ENCODE measurements around the gene RPS29.

Gene RPS29

DNA sequence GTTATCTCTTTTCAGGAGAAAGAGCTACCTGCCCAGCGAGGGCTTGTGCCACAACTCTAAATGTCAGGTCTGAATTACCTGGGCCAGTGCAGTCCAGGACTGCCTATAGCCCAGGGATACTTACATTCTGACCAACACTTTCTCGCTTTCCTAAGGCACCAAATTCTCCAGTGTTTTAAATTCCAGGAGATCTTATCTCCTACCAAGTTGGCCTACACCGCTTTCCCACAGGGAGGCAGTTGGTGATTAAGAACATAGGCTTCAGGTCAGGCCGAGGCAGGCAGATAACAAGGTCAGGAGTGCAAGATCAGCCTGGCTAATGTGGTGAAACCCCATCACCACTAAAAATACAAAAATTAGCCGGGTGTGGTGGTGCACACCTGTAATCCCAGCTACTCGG is 41.1 kb downstream of the RPS29 start:
- H4K20me1 ChIP-seq (ENCODE audit: insufficient read depth, low read length), result no peaks in the 10 kb centered on the region
- H3K4me3 ChIP-seq (ENCODE audit: low read depth, low read length, poor library complexity, severe bottlenecking), result no peak overlapping the region
- no peaks in the 10 kb centered on the region for H3K4me1 ChIP-seq (ENCODE audit: insufficient read depth, low read length, severe bottlenecking)
- H3K27me3 ChIP-seq (ENCODE audit: insufficient read depth, low read length), result no peaks in the 10 kb centered on the region
- no peaks in the 10 kb centered on the region for H3F3A ChIP-seq (ENCODE audit: insufficient read depth, low read length)
- H3K79me2 ChIP-seq (ENCODE audit: insufficient read depth, low read length), result no peaks in the 10 kb centered on the region
- H3K27ac ChIP-seq (ENCODE audit: low read depth, low read length, poor library complexity, severe bottlenecking), result no peak overlapping the region
- TF ChIP-seq EZH2 (IDR thresholded peaks at IDR 0.05; ENCODE audit: borderline replicate concordance, low read length), result no peak
- TF ChIP-seq, protein P1, sequence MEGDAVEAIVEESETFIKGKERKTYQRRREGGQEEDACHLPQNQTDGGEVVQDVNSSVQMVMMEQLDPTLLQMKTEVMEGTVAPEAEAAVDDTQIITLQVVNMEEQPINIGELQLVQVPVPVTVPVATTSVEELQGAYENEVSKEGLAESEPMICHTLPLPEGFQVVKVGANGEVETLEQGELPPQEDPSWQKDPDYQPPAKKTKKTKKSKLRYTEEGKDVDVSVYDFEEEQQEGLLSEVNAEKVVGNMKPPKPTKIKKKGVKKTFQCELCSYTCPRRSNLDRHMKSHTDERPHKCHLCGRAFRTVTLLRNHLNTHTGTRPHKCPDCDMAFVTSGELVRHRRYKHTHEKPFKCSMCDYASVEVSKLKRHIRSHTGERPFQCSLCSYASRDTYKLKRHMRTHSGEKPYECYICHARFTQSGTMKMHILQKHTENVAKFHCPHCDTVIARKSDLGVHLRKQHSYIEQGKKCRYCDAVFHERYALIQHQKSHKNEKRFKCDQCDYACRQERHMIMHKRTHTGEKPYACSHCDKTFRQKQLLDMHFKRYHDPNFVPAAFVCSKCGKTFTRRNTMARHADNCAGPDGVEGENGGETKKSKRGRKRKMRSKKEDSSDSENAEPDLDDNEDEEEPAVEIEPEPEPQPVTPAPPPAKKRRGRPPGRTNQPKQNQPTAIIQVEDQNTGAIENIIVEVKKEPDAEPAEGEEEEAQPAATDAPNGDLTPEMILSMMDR (IDR thresholded peaks at IDR 0.05; ENCODE audit: low read length), result no peak
- H3K4me2 ChIP-seq (ENCODE audit: low read length), result no peak overlapping the region
- no peaks in the 10 kb centered on the region for H3K36me3 ChIP-seq (ENCODE audit: insufficient read depth, low read length)
- H2AFZ ChIP-seq (ENCODE audit: low read length), result no peak overlapping the region
- peaks cover 4% of the 10 kb centered on the region; the same call in 1 of the 2 replicates for H3K9me3 ChIP-seq (ENCODE audit: low read length)
- no peak overlapping the region for H3K9ac ChIP-seq (ENCODE audit: low read length)
- H3K9me2 ChIP-seq (ENCODE audit: low read depth, low read length), result no peaks in the 10 kb centered on the region

DNA sequence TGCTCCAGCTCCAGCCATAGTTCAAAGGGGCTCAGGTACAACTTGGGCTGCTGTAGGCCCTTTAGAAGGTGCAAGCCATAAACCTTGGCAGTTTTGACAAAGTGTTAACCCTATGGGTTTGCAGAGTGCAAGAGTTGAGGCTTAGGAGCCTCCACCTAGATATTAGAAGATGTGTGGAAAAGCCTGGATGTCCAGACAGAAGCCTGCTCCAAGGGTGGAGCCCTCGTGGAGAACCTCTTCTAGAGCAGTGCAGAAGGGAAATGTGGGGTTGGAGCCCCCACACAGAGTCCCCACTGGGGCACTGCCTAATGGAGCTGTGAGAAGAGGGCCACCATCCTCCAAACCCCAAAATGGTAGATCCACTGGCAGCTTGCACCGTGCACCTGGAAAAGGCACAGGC is 45.1 kb downstream of the RPS29 start:
- TF ChIP-seq, protein P1 (IDR thresholded peaks at IDR 0.05; ENCODE audit: low read length), result no peak
- no peak for TF ChIP-seq EZH2 (IDR thresholded peaks at IDR 0.05; ENCODE audit: borderline replicate concordance, low read length)
- Histone ChIP-seq H3K4me3 (ENCODE audit: low read depth, low read length, poor library complexity, severe bottlenecking) (no peak overlapping the region), H3K9me2 (ENCODE audit: low read depth, low read length) (no peaks in the 10 kb centered on the region), H3K27ac (ENCODE audit: low read depth, low read length, poor library complexity, severe bottlenecking) (no peak overlapping the region), H4K20me1 (ENCODE audit: insufficient read depth, low read length) (no peaks in the 10 kb centered on the region), H3K9me3 (ENCODE audit: low read length) (peaks cover 4% of the 10 kb centered on the region; the same call in 1 of the 2 replicates), H3K79me2 (ENCODE audit: insufficient read depth, low read length) (no peaks in the 10 kb centered on the region), H3K27me3 (ENCODE audit: insufficient read depth, low read length) (no peaks in the 10 kb centered on the region), H3F3A (ENCODE audit: insufficient read depth, low read length) (no peaks in the 10 kb centered on the region), H3K4me1 (ENCODE audit: insufficient read depth, low read length, severe bottlenecking) (no peaks in the 10 kb centered on the region), H3K9ac (ENCODE audit: low read length) (no peak overlapping the region), H3K4me2 (ENCODE audit: low read length) (no peak overlapping the region), H3K36me3 (ENCODE audit: insufficient read depth, low read length) (no peaks in the 10 kb centered on the region), H2AFZ (ENCODE audit: low read length) (no peak overlapping the region)

- TF ChIP-seq, protein P1 (IDR thresholded peaks at IDR 0.05; ENCODE audit: low read length), result no peak
- no peak for TF ChIP-seq EZH2 (IDR thresholded peaks at IDR 0.05; ENCODE audit: borderline replicate concordance, low read length)
- no peaks in the 10 kb centered on the region for H3K36me3 ChIP-seq (ENCODE audit: insufficient read depth, low read length)
These were observed 47.3 kb downstream of the RPS29 start for GRCh38 chr14:49538852-49539251.

More at GRCh38 chr14:49538852-49539251, 47.3 kb downstream of the RPS29 start:
- Histone ChIP-seq H3K4me1 (ENCODE audit: insufficient read depth, low read length, severe bottlenecking) (no peaks in the 10 kb centered on the region), H3K27me3 (ENCODE audit: insufficient read depth, low read length) (no peaks in the 10 kb centered on the region), H3K4me3 (ENCODE audit: low read depth, low read length, poor library complexity, severe bottlenecking) (no peak overlapping the region), H2AFZ (ENCODE audit: low read length) (no peak overlapping the region), H3K79me2 (ENCODE audit: insufficient read depth, low read length) (no peaks in the 10 kb centered on the region), H3K9ac (ENCODE audit: low read length) (no peak overlapping the region), H3K4me2 (ENCODE audit: low read length) (no peak overlapping the region), H3K9me3 (ENCODE audit: low read length) (peaks cover 4% of the 10 kb centered on the region; the same call in 1 of the 2 replicates), H3K27ac (ENCODE audit: low read depth, low read length, poor library complexity, severe bottlenecking) (no peak overlapping the region), H3F3A (ENCODE audit: insufficient read depth, low read length) (no peaks in the 10 kb centered on the region), H3K9me2 (ENCODE audit: low read depth, low read length) (no peaks in the 10 kb centered on the region), H4K20me1 (ENCODE audit: insufficient read depth, low read length) (no peaks in the 10 kb centered on the region)
